Stimulated activated CD4-positive, alpha-beta T cell treated with anti-CD3 and anti-CD28 coated beads, Interleukin-2, amount 100 ng/mL, for 24 hours (primary cell): ENCODE measurements around the gene ACAP3.
A peak's percentile ranks its signal among the peaks of the same experiment; 100 is the strongest.
"Not testable (repeated sequence)": the region's sequence is repeated elsewhere in the genome, so short reads cannot be mapped to it uniquely, and the experiment has no call there.

ENCODE experiments used
- DNase-seq, 2 donors: peaks; one replicate each; pipeline ENCODE4 v3.0.0-alpha.2; 2020

ACAP3 gene

GRCh38 chr1:1260843-1261560 lies 46.7 kb downstream of the ACAP3 start:
- no peak for DNase-seq

- DNase-seq: no peak
Observed at GRCh38 chr1:1259951-1260600, 47.7 kb downstream of the ACAP3 start.

- no peak for DNase-seq
Observed at GRCh38 chr1:1259540-1259939, 48.2 kb downstream of the ACAP3 start.

GRCh38 chr1:1259119-1259488 lies 48.6 kb downstream of the ACAP3 start:
- DNase-seq: no peak

GRCh38 chr1:1256956-1257871 lies 50.5 kb downstream of the ACAP3 start:
- no peak for DNase-seq

- DNase-seq: no peak
Observed at GRCh38 chr1:1255611-1256010, 52.1 kb downstream of the ACAP3 start.

GRCh38 chr1:1255078-1255477 lies 52.7 kb downstream of the ACAP3 start:
- DNase-seq: no peak

GRCh38 chr1:1254667-1254998 lies 53.1 kb downstream of the ACAP3 start:
- no peak for DNase-seq

GRCh38 chr1:1253972-1254666 lies 53.6 kb downstream of the ACAP3 start:
- no peak for DNase-seq

GRCh38 chr1:1253314-1253713 lies 54.4 kb downstream of the ACAP3 start:
- no peak for DNase-seq

- peak; percentile 61 to 64 for DNase-seq
Observed at GRCh38 chr1:1250786-1251284, 56.9 kb downstream of the ACAP3 start.

- not testable (repeated sequence) for DNase-seq
Observed at GRCh38 chr1:1248009-1248913, 59.5 kb downstream of the ACAP3 start.

- DNase-seq: no peak
Observed at GRCh38 chr1:1247341-1247913, 60.3 kb downstream of the ACAP3 start.

GRCh38 chr1:1246577-1247340 lies 61.0 kb downstream of the ACAP3 start, which contains the start of gene C1QTNF12:
TSS of gene C1QTNF12 (minus strand) at chr1:1246722. CDS start at chr1:1246690, 32 bp downstream.
- DNase-seq: no peak

- DNase-seq: no peak
Observed at GRCh38 chr1:1245817-1246576, 61.7 kb downstream of the ACAP3 start.

- DNase-seq: no peak
Observed at GRCh38 chr1:1245178-1245816, 62.4 kb downstream of the ACAP3 start.

- DNase-seq: no peak
Observed at GRCh38 chr1:1244192-1244811, 63.4 kb downstream of the ACAP3 start.

GRCh38 chr1:1243807-1244191 lies 63.9 kb downstream of the ACAP3 start:
- DNase-seq: no peak

GRCh38 chr1:1243266-1243660 lies 64.5 kb downstream of the ACAP3 start:
- DNase-seq: no peak
